Measurements from ENCODE around the gene LTC4S. TPM values are rescaled to one million over a fixed set of nuclear protein-coding genes. Genes with fewer than 3 reads are reported as not detected.

LTC4S gene
- total RNA-seq, 4 donors from 2014 or later = 4.1 to 22.9 (median 13.6) TPM; not detected in 1

DNA sequence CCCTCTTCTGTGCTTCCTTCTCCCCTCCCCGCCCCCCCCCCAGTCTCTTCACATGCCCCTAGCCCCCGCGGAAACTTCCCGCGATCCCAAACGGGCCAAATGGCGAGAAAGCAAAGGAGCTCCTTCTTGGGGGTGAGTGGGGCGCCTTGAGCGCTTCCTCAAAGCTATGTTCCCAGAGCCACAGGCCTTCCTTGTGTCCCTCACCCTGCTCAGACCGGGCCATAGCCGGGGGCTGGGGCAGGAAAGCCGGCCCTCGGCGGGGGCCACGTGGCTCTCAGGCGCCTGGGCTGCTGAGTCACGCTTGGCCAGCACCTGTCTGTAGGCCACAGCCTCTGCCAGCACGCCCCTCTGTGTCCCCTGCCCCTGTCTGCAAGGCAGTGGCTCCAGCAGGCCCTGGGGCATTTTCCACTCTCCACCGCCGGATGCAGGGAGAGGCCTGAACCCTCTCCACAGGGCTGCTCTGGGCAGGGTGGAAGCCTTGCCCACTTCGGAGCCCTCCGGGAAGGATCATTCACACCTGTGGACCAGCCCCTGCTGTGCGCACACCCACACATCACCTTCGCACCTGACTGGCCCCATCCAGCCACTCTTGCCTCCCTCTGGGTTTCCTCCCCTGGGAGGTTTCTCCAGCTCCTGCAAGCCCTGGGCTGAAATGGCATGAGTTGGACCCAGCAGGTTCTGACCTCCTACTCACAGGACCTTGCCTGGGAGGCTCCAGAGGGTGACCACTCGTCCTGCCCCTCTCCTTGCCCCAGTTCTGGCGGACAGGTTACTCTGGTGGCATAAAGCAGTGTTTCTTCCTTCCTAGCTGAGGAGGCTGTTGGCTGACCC is 25.7 kb downstream of the LTC4S start:
- Histone ChIP-seq H3K4me1 (peaks cover 12 to 13% of the 10 kb centered on the region in 2 donors), H3K9me3 (no peaks in the 10 kb centered on the region), H3K27ac (peak overlapping the region; percentile 98 to 99), H3K4me3 (peak overlapping the region; percentile 94 to 97), H3K36me3 (no peaks in the 10 kb centered on the region), H3K27me3 (no peaks in the 10 kb centered on the region)
- TF ChIP-seq, protein P1, sequence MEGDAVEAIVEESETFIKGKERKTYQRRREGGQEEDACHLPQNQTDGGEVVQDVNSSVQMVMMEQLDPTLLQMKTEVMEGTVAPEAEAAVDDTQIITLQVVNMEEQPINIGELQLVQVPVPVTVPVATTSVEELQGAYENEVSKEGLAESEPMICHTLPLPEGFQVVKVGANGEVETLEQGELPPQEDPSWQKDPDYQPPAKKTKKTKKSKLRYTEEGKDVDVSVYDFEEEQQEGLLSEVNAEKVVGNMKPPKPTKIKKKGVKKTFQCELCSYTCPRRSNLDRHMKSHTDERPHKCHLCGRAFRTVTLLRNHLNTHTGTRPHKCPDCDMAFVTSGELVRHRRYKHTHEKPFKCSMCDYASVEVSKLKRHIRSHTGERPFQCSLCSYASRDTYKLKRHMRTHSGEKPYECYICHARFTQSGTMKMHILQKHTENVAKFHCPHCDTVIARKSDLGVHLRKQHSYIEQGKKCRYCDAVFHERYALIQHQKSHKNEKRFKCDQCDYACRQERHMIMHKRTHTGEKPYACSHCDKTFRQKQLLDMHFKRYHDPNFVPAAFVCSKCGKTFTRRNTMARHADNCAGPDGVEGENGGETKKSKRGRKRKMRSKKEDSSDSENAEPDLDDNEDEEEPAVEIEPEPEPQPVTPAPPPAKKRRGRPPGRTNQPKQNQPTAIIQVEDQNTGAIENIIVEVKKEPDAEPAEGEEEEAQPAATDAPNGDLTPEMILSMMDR (IDR thresholded peaks at IDR 0.05) = no peak
- no peak for TF ChIP-seq POLR2A (IDR thresholded peaks at IDR 0.05)
- intact Hi-C loops (cut with DNase I; ENCODE audit: low total_unique reads) = no loop called here
- DNase-seq = peak; percentile 77

DNA sequence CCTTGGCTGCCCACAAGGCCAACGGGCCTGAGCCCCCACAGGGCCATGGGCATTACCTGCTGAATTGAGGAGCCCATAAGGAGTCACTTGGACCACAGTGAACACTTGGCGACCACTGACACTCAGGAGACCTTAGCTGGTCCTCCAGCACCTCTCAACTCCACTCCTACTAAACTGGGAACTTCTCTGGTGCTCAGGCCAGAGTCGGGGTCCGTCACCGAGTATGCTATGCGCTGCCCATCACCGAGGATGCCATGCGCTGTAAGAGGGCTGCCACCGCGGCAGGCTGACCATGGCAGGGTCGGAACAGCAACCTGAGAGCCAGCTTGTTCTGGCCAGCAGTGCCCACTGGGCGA is 26.3 kb downstream of the LTC4S start:
- DNase-seq = no peak
- Histone ChIP-seq H3K9me3 (no peaks in the 10 kb centered on the region), H3K27me3 (no peaks in the 10 kb centered on the region), H3K4me1 (peaks cover 13 to 14% of the 10 kb centered on the region in 2 donors), H3K27ac (peak overlapping the region; percentile 98 to 99), H3K36me3 (no peaks in the 10 kb centered on the region), H3K4me3 (peak overlapping the region; percentile 94 to 97)
- TF ChIP-seq, protein P1 (IDR thresholded peaks at IDR 0.05) = no peak
- no peak for TF ChIP-seq POLR2A (IDR thresholded peaks at IDR 0.05)
- intact Hi-C loops (cut with DNase I; ENCODE audit: low total_unique reads) = no loop called here

GRCh38 chr5:179820483-179821297 is 26.9 kb downstream of the LTC4S start, which contains the start of gene SQSTM1:
SQSTM1 (plus strand) TSS chr5:179820905; CDS start chr5:179820937, 32 bp downstream.
- TF ChIP-seq, protein P1 (IDR thresholded peaks at IDR 0.05) = no peak
- peak; percentile 96 to 99 for TF ChIP-seq POLR2A (IDR thresholded peaks at IDR 0.05)
- DNase-seq = peak; percentile 81 to 89
- Histone ChIP-seq H3K27me3 (no peaks in the 10 kb centered on the region), H3K27ac (peak within 1 kb of the TSS; percentile 98 to 99), H3K36me3 (no peaks in the 10 kb centered on the region), H3K9me3 (no peaks in the 10 kb centered on the region), H3K4me1 (peaks cover 13 to 14% of the 10 kb centered on the region in 2 donors), H3K4me3 (peak within 1 kb of the TSS; percentile 94 to 97)
- intact Hi-C loops (cut with DNase I; ENCODE audit: low total_unique reads) = no loop called here

DNA sequence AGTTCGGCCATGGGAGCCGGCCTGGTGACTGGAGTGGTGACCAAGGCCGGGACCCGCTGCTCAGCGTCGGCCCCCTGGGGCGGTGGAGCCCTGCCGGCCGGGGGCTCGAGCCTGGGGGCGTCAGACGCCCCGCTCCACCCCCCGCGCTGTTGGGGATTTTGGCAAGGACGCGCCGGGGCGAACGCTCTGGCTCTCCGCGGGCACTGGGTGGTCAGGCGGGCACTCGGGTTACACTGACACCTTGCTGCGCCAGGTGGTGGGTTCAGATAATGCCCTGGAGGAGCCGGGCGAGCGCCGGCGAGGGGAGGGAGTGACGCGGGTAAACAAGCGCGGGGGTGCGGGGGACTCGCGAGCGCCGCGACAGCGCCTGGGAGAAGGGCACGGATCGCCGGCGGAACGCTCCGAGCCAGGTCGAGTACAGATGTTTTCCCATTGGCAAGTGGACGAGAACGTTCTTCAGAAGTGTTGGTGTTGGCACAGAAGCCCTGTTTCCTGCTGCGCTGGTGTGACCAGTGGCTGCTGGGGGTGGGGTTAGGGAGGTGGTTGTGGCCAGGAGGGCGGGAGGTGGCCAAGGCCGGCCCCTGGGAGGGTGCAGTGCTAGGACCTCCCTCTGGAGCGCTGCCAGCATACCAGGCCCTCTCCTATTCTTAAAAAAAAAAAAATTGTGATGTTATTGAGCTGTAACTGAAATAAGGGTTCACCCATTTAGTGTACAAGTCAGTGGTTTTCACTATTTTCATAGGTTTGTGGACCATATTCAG is 27.7 kb downstream of the LTC4S start:
- intact Hi-C loops (cut with DNase I; ENCODE audit: low total_unique reads) = no loop called here
- peak; percentile 95 to 97 for DNase-seq
- TF ChIP-seq, protein P1 (IDR thresholded peaks at IDR 0.05) = peak in 1 of 4 experiments; percentile 20
- TF ChIP-seq POLR2A (IDR thresholded peaks at IDR 0.05) = peak; percentile 88 to 93
- Histone ChIP-seq H3K4me1 (peaks cover 13 to 14% of the 10 kb centered on the region in 2 donors), H3K4me3 (peak overlapping the region; percentile 94 to 97), H3K27me3 (no peaks in the 10 kb centered on the region), H3K27ac (peak overlapping the region; percentile 98 to 99), H3K9me3 (no peaks in the 10 kb centered on the region), H3K36me3 (no peaks in the 10 kb centered on the region)

Data from uterus (tissue), 4 donors.